ENCODE results near the gene ARHGAP26. TPM values are rescaled to one million over a fixed set of nuclear protein-coding genes. Genes with fewer than 3 reads are reported as not detected.

ARHGAP26 gene
- total and polyA plus RNA-seq, 2 donors (not counting 1 experiment from before 2014, with no cell fraction given) = 4.1 to 6.8 TPM

DNA sequence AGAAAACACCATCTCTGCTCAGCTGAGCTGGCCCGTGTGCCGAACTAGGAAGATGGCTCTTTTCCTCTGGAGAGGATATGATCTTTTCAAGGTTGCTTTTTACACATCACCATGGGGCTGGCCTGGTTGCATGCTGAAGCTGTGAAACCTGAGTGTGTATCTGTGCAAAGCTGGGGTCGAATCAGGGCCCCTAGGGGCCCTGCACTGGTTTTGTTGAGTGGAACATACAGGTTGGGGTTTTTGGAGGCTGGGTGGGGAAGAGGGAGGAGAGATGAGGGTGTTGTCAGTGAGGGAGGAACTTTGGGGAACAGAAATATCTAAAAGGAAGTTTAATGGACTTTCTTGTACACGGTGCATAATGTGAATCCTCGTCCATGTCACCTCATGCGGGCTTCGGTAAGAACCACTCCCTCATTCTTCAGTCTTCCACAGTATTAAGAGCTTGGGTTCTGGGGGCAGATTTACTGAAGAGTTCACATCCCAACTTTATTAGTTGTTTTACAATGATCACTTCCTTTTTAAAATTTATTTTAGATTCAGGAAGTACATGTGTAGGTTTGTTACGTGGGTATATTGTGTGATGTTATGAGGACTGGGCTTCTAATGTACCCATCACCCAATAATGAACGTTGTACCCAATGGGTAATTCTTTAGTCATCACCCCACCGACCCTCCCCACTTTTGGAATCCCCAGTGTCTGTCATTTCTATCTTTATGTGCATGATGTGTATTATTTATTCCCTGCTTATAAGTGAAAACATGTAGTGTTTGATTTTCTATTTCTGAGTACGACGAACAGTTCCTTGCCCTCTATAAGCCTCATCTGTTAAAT lies 395.1 kb downstream of the ARHGAP26 start:
- Histone ChIP-seq H2AFZ (ENCODE audit: low read length) (no peak overlapping the region), H3K27ac (ENCODE audit: insufficient read depth, low read length) (no peak overlapping the region), H3K4me3 (replicated peaks in 1 of 4; ENCODE audit: control extremely low read depth in 1 of 4, insufficient read depth in 1 of 4, low read depth in 3 of 4, low read length in 4 of 4) (no peak overlapping the region), H3K4me1 (ENCODE audit: control insufficient read depth, extremely low read depth, insufficient read depth, low read length) (no peaks in the 10 kb centered on the region), H3K79me2 (ENCODE audit: control insufficient read depth, insufficient read depth, low read length) (no peaks in the 10 kb centered on the region), H3K36me3 (ENCODE audit: control insufficient read depth, insufficient read depth, low read length) (no peaks in the 10 kb centered on the region), H4K20me1 (ENCODE audit: control insufficient read depth, extremely low read depth, insufficient read depth, low read length) (no peaks in the 10 kb centered on the region), H3K27me3 (ENCODE audit: control insufficient read depth, insufficient read depth, low read length) (no peaks in the 10 kb centered on the region), H3K9ac (ENCODE audit: insufficient read depth, low read length) (no peak overlapping the region), H3K4me2 (ENCODE audit: extremely low read depth, insufficient read depth, low read length) (no peak overlapping the region), H3K9me3 (ENCODE audit: control insufficient read depth, insufficient read depth, low read depth, low read length) (no peaks in the 10 kb centered on the region)
- DNase-seq (ENCODE audit: low read depth in 2 of 2) = no peak
- no peak for TF ChIP-seq EZH2 (IDR thresholded peaks at IDR 0.05; ENCODE audit: low read length, missing control alignments)
- TF ChIP-seq, protein P1, sequence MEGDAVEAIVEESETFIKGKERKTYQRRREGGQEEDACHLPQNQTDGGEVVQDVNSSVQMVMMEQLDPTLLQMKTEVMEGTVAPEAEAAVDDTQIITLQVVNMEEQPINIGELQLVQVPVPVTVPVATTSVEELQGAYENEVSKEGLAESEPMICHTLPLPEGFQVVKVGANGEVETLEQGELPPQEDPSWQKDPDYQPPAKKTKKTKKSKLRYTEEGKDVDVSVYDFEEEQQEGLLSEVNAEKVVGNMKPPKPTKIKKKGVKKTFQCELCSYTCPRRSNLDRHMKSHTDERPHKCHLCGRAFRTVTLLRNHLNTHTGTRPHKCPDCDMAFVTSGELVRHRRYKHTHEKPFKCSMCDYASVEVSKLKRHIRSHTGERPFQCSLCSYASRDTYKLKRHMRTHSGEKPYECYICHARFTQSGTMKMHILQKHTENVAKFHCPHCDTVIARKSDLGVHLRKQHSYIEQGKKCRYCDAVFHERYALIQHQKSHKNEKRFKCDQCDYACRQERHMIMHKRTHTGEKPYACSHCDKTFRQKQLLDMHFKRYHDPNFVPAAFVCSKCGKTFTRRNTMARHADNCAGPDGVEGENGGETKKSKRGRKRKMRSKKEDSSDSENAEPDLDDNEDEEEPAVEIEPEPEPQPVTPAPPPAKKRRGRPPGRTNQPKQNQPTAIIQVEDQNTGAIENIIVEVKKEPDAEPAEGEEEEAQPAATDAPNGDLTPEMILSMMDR (conservative IDR thresholded peaks at IDR 0.05 in 1 of 2, IDR thresholded peaks at IDR 0.05 in 1 of 2; ENCODE audit: low read depth in 1 of 2, low read length in 2 of 2) = no peak

DNA sequence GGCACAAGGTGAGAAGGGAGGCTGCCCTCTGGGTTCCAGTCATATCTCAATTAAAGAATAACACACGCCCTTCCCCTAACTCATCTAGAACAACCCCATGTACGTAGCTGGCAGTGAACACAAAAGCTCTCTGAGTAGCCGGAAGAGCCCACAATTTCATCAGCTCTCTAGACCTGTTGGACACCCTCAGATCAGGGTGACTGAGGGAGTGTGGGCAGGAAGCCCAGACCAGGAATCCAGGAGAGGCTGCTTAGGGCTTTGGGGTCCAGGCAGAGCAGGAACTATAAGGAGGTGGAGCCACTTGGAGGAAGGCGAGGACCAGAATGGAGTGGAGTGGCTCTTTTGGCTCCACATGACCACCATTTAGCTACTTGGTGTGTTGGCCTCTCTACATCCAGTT lies 395.9 kb downstream of the ARHGAP26 start:
- H3K79me2 ChIP-seq (ENCODE audit: control insufficient read depth, insufficient read depth, low read length) = no peaks in the 10 kb centered on the region
- TF ChIP-seq, protein P1 (conservative IDR thresholded peaks at IDR 0.05 in 1 of 2, IDR thresholded peaks at IDR 0.05 in 1 of 2; ENCODE audit: low read depth in 1 of 2, low read length in 2 of 2) = no peak
- TF ChIP-seq EZH2 (IDR thresholded peaks at IDR 0.05; ENCODE audit: low read length, missing control alignments) = no peak
- no peaks in the 10 kb centered on the region for H3K4me1 ChIP-seq (ENCODE audit: control insufficient read depth, extremely low read depth, insufficient read depth, low read length)
- no peak overlapping the region for H3K27ac ChIP-seq (ENCODE audit: insufficient read depth, low read length)
- no peaks in the 10 kb centered on the region for H4K20me1 ChIP-seq (ENCODE audit: control insufficient read depth, extremely low read depth, insufficient read depth, low read length)
- no peak overlapping the region for H3K4me3 ChIP-seq (replicated peaks in 1 of 4; ENCODE audit: control extremely low read depth in 1 of 4, insufficient read depth in 1 of 4, low read depth in 3 of 4, low read length in 4 of 4)
- no peaks in the 10 kb centered on the region for H3K9me3 ChIP-seq (ENCODE audit: control insufficient read depth, insufficient read depth, low read depth, low read length)
- H2AFZ ChIP-seq (ENCODE audit: low read length) = no peak overlapping the region
- DNase-seq (ENCODE audit: low read depth in 2 of 2) = no peak
- no peak overlapping the region for H3K4me2 ChIP-seq (ENCODE audit: extremely low read depth, insufficient read depth, low read length)
- H3K27me3 ChIP-seq (ENCODE audit: control insufficient read depth, insufficient read depth, low read length) = no peaks in the 10 kb centered on the region
- H3K9ac ChIP-seq (ENCODE audit: insufficient read depth, low read length) = no peak overlapping the region
- H3K36me3 ChIP-seq (ENCODE audit: control insufficient read depth, insufficient read depth, low read length) = no peaks in the 10 kb centered on the region

DNA sequence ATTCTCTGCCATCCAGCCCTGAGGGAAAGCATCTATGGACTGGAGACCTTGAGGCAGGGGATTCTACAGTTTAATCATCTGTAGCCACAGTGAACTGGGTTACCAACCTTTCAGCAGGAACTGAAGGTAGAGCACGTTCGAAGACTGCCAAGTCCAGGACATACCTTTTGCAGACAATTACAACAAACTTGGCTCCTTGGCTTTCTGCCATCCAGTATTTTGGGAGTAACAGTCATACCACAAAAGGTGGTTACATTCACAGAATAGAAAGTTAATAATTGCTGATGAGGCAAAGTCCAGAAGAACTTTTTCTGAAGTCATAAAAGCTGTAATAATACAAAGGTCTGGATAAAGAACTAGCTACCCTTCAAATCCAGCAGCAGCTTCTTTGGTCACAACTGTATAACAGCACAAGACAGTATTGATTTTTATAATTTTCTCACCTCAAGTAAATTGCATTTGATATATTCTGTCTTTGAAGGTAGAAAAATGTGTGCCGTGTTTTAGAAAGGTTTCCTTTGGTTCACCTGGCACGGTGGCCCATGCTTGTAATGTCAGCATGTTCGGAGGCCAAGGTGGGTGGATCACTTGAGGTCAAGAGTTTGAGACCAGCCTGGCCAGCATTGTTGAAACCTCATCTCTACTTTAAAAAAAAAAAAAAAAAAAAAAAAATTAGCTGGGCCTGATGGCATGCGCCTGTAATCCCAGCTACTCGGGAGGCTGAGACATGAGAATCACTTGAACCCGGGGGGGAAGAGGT lies 396.7 kb downstream of the ARHGAP26 start:
- no peak overlapping the region for H3K9ac ChIP-seq (ENCODE audit: insufficient read depth, low read length)
- H3K79me2 ChIP-seq (ENCODE audit: control insufficient read depth, insufficient read depth, low read length) = no peaks in the 10 kb centered on the region
- H3K36me3 ChIP-seq (ENCODE audit: control insufficient read depth, insufficient read depth, low read length) = no peaks in the 10 kb centered on the region
- no peaks in the 10 kb centered on the region for H3K4me1 ChIP-seq (ENCODE audit: control insufficient read depth, extremely low read depth, insufficient read depth, low read length)
- H3K27ac ChIP-seq (ENCODE audit: insufficient read depth, low read length) = no peak overlapping the region
- H4K20me1 ChIP-seq (ENCODE audit: control insufficient read depth, extremely low read depth, insufficient read depth, low read length) = no peaks in the 10 kb centered on the region
- no peaks in the 10 kb centered on the region for H3K9me3 ChIP-seq (ENCODE audit: control insufficient read depth, insufficient read depth, low read depth, low read length)
- no peak overlapping the region for H2AFZ ChIP-seq (ENCODE audit: low read length)
- H3K4me3 ChIP-seq (replicated peaks in 1 of 4; ENCODE audit: control extremely low read depth in 1 of 4, insufficient read depth in 1 of 4, low read depth in 3 of 4, low read length in 4 of 4) = no peak overlapping the region
- H3K4me2 ChIP-seq (ENCODE audit: extremely low read depth, insufficient read depth, low read length) = no peak overlapping the region
- H3K27me3 ChIP-seq (ENCODE audit: control insufficient read depth, insufficient read depth, low read length) = no peaks in the 10 kb centered on the region
- no peak for DNase-seq (ENCODE audit: low read depth in 2 of 2)
- TF ChIP-seq, protein P1 (conservative IDR thresholded peaks at IDR 0.05 in 1 of 2, IDR thresholded peaks at IDR 0.05 in 1 of 2; ENCODE audit: low read depth in 1 of 2, low read length in 2 of 2) = no peak
- TF ChIP-seq EZH2 (IDR thresholded peaks at IDR 0.05; ENCODE audit: low read length, missing control alignments) = no peak
